ENCODE data around the gene EXOC6B.

EXOC6B gene

DNA sequence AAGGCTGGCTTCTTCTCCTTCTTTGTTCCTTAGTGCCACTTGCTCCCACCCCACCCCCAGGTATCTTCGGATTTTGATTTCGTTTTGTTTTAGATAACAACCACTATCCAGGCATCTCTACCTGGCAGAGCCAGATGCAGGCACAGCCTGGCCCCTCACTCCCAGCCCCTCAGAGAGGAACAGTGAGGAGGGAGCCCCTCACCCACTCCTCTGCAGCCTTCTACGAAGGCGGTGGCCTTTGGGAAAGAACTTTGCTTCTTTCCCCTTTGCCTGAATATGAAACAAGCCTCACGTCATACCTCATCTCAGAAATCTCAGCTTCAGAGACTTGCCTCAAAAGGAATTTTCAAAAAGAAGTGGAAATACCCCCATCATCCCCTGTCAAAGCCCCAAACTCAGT lies 671.9 kb downstream of the EXOC6B start:
- FAIRE-seq, result no peak

DNA sequence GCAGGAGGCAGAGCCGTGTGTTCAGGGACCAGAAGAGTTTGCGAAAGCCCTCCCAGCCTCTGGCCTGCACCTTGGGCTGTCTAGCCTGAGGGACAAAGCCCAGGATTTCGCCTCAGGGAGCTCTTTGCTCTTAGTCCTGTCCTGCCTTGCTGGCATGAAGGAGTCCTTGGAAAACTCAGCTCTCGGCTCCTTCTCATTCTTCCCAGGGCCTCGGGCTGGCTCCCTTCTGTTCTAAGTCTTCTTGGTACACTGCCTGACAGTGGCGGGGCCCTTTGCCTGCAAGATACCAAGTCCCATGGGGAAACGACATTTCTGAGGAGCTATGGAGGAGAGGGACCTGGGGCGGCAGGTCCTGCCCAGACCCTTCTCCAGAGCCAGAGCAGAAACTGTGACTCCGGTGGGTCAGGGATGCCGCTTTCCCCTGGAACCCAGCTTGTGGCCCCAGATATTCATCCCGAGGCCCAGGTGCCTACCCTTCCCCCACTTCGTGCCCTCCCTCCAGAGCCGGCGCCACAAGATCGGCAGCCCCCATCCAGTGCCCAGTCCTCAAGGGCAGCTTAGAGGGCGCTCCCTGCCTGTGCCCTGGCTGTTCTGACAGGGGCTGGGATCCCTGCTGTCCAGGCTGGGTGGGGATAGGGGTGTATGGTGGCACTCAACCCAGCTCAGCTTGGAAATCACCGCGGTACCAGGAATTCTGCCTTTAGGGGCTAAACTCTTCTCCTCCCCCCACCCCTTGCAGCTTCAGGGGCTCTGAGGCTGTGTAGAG lies 672.6 kb downstream of the EXOC6B start:
- no peak for FAIRE-seq

- FAIRE-seq, result no peak
Measured at GRCh38 chr2:72150861-72151356, 674.9 kb downstream of the EXOC6B start.

DNA sequence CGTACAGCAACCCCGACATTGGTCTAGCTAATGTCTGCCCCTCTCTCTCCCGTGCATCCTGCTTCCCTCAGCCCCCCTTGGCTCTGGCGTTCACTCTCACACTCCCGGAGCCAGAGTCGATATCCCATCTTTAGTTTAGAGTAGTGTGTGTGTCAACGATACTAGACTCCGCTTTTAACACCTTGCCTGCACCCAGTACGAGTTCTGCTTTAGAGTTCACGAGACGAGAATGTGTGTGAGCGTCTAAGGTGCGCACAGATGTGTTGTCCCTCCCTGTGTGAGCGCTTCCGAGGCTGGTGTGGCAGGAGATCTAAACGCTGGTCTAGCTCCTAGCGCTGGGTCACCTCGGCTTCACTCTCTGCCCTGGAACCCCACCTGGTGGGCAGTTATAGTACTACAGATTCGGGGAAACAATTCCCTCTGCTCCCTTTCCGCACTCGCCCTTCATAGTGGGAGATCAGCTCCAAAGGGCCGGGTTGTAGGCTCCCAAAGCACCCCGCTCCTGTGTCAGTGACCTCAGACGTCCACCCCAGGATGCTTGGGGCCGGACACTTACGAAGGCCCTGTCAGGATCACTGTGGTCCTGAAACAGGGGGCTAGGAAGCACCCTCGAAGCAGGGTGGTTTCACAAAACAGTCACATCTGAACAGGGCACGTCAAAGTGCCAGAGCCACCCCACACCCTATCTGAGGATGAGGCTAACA lies 675.5 kb downstream of the EXOC6B start:
- peak; percentile 59 for FAIRE-seq

DNA sequence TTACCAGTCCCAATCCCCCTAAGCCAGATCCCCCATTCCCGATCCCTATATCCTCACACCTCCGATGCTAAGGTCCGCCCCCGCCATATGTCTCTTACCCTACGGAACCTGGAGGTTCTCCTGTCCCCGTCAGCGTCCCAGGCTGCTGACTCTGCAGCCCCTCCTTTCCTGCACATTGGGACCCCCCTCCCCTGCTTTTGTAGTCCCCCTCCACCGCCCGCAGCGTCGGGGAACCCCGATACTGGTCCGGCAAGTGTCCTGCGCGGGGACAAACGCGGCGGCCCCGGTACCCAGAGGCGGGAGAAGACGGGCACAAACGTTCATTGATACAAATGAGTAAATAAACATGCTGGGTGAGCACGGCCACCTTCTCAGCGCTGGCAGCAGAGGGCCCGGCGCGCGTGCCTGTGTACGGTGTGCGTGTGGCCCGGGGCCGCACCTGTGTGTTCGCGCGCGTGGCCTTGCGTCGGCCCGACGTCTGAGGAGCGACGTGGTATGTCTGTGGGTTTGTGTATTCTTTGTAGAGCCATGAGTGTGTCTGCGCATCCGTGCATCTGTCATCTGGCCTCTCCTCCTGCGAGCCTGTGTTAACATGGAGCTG lies 676.2 kb downstream of the EXOC6B start:
- FAIRE-seq, result no peak

DNA sequence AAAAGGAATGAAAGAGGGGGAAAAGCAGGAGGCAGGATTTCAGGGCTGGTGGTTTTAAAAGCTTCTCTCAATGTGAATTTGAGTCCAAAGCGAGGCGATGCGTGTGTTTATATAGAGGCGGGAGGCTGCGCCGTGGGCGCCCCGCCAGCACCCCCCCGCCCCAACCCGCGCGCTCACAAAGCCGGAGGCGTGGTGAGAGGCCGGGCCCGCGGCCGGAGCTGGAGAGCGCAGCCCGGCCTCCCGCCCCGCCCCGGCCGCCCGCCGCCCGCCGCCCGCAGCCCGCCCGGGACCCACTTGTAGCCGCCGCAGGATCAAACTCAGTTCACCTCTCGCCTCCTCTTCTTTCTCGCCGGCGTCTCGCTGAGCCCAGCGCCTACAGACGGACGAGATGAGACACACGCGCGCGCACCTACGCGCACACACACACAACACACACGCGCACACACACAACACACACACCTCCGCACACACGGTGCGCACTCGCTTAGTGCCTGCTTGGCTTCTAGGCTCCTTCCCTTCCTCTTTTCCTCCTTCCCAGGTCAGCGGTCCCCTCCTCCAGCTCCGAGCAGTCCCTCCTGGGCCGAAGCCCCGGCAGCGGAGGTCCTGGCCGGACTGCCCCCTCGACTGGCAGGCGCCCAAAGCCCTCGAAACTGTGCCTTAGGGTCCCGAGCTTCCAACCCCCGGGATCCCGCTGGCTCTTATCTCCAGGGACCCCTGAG lies 676.8 kb downstream of the EXOC6B start:
- no peak for FAIRE-seq

DNA sequence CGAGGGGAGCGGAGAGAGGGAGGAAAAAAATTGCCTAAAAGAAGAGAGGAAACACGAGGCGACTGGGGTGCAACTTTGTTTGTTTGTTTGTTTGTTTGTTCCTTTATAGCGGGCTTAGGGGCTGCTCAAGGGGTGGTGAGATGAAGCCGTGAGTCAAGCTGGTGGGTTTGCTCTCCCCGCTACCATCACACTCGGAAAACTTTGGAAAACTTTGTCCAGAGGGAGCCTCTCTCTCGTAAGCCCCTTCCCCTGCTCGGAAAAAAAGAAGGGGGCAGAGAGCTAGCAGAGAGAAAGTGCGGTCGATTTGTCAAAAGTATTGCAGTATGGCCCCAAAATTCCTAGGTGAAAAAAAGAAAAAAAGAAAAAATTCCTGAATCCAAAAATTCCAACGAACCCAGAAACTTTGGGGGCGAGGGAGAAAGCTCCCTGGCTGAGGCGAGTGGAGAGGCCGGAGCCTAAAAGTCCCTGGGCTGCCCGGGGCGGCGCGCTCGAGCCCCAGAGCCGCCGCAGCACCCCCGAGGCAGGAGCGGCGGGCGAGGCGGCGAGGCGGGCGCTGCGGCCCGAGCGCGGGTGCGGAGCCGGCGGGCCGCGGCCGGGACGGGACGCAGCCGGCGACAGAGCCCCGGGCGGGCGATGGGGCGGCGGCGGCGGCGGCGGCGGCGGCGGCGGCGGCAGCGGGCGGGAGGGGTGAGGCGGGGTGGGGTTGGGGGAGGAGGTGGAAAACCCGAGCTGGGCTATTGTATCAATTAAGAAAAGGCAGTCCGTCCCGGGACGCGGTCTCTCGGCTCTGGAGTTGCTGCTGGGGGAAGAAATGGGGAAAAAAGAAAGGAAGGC lies 677.6 kb downstream of the EXOC6B start:
- FAIRE-seq, result no peak

GRCh38 chr2:72147303-72147971 lies 678.4 kb downstream of the EXOC6B start, which contains the start of gene CYP26B1:
CYP26B1 (minus strand) TSS chr2:72147862; CDS start chr2:72147834, 28 bp downstream.
- FAIRE-seq, result no peak

- no peak for FAIRE-seq
Measured at GRCh38 chr2:72146347-72147302, 679.2 kb downstream of the EXOC6B start.

GRCh38 chr2:72145658-72146329 lies 680.0 kb downstream of the EXOC6B start:
- no peak for FAIRE-seq

DNA sequence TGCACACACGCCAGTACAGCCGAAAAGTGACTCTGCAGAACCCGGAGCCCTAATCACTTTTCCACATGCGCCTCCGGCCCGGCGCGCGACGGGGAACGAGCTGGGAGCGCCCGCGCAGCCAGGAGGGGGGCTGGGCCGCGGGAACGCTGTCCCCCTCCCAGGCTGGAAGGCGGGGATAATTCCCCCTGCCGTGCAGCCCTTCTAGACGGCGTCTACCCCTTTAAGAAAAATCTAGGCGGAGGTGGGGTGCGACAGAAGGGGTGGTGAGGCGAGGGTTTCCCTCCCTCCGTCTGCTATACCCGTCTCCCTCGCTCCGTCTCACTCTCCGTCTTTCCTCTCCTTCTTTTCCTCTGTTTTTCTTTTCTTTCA lies 680.6 kb downstream of the EXOC6B start:
- no peak for FAIRE-seq

GRCh38 chr2:72144632-72145288 lies 681.1 kb downstream of the EXOC6B start:
- no peak for FAIRE-seq

- FAIRE-seq, result no peak
Measured at GRCh38 chr2:72144274-72144631, 681.6 kb downstream of the EXOC6B start.

- FAIRE-seq, result no peak
Measured at GRCh38 chr2:72143441-72144273, 682.2 kb downstream of the EXOC6B start.

GRCh38 chr2:72142570-72143440 lies 683.0 kb downstream of the EXOC6B start:
- FAIRE-seq, result no peak

DNA sequence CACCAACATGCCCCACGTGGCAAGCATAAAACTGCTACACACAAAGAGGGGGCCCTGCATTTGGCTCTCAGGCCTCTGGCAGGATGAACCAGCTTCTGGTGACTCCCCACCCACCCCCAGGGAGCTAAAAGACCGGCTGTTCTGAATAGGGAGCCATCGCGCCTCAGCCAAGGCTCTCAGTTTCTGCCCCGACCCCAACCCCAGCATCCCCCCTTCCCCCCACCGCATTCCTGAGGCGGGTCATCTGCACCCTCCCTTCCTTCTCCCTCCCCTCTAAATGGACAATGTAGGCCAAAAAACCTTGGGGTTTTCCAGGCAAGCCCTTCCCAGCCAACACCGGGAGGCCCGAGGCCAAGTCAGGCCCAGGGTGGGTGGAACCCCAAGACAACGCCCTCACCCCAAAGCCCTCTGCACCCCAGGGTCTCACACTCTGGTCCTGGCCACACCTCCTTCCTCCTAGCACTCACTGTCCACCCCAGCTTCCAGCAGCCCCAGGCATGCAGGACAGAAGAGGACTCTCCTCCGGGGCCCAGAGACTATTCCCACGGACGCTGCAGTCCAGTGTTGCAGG lies 683.9 kb downstream of the EXOC6B start:
- no peak for FAIRE-seq
